ENCODE data around the gene SV2B.

DNA sequence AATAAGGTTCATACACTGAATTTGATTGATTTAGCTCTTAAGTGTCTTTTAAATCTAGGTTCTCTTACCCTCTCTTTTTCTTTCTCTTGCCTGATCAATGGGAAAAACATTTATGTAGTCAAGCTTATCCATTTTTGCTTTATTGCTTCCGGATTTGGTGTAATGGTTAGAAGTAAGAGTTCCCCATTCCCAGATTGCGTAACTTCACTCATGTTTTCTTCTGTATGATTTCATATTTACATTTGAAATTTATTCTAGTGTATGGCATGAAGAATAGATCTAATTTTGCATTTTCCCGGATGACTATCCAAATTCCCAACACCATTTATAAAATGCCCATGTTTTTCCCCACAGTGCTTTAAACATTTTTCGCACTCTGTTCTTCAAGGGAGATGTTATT is 27.9 kb upstream of the SV2B start:
- TF ChIP-seq, protein P1, sequence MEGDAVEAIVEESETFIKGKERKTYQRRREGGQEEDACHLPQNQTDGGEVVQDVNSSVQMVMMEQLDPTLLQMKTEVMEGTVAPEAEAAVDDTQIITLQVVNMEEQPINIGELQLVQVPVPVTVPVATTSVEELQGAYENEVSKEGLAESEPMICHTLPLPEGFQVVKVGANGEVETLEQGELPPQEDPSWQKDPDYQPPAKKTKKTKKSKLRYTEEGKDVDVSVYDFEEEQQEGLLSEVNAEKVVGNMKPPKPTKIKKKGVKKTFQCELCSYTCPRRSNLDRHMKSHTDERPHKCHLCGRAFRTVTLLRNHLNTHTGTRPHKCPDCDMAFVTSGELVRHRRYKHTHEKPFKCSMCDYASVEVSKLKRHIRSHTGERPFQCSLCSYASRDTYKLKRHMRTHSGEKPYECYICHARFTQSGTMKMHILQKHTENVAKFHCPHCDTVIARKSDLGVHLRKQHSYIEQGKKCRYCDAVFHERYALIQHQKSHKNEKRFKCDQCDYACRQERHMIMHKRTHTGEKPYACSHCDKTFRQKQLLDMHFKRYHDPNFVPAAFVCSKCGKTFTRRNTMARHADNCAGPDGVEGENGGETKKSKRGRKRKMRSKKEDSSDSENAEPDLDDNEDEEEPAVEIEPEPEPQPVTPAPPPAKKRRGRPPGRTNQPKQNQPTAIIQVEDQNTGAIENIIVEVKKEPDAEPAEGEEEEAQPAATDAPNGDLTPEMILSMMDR (conservative IDR thresholded peaks at IDR 0.05; ENCODE audit: low read depth, low read length) = no peak
- TF ChIP-seq EZH2 (IDR thresholded peaks at IDR 0.05; ENCODE audit: low read length, unreplicated experiment) = no peak
